AG04450 (cell line): ENCODE data around the gene FOSL2. TPM values are rescaled to one million over a fixed set of nuclear protein-coding genes. Genes with fewer than 3 reads are reported as not detected.
A peak's percentile ranks its signal among the peaks of the same experiment; 100 is the strongest.

Source experiments
- CTCF ChIA-PET: fragments of 300-600, 350-600 bp; formaldehyde crosslinking; extraction: SDS; loops from one replicate; lab custom pipeline; 2022; ENCODE audit warnings: antibody characterized with exemption, inconsistent platforms; lab: Charles Lee
- POLR2A ChIA-PET: fragments of 350-600 bp; formaldehyde crosslinking; extraction: SDS; loops from one replicate; lab custom pipeline; 2021; ENCODE audit warnings: antibody characterized with exemption, inconsistent platforms; lab: Yijun Ruan, JAX
- DNase-seq: peaks from one replicate; pipeline ENCODE4 v3.0.0-alpha.2; 2011; ENCODE audit warnings: low read depth, low spot score
- H3K27ac ChIP-seq: one replicate; pipeline ENCODE4 v1.5.1; 2012; ENCODE audit warnings: low read depth, low read length, control low read depth
- H3K27me3 ChIP-seq: one replicate; pipeline ENCODE4 v1.6.0; 2012; ENCODE audit warnings: low read length; ENCODE audit not compliant: control insufficient read depth, insufficient read depth
- H3K4me3 ChIP-seq: 2 replicates; pipeline ENCODE4 v1.5.1; 2011; ENCODE audit warnings: mild to moderate bottlenecking, low read depth, low read length, control low read depth
- H3K9me3 ChIP-seq: 2 replicates; pipeline ENCODE4 v1.5.1; 2012; ENCODE audit warnings: low read length; ENCODE audit not compliant: control insufficient read depth, insufficient read depth
- polyA plus RNA-seq: library from polyadenylated mRNA; depleted of rRNA; stranded (reverse); fragments of >200 nt; gene quantifications from 2 replicates; pipeline ENCODE4 v1.2.3, GENCODE V29; 2011
- TF ChIP-seq, protein P1 (sequence below): IDR thresholded peaks from 2 replicates; pipeline ENCODE4 v1.5.1; 2011; ENCODE audit warnings: low read depth, low read length, control low read depth, inconsistent platforms

The FOSL2 gene
- polyA plus RNA-seq, 1 experiment = 45.3 TPM

DNA sequence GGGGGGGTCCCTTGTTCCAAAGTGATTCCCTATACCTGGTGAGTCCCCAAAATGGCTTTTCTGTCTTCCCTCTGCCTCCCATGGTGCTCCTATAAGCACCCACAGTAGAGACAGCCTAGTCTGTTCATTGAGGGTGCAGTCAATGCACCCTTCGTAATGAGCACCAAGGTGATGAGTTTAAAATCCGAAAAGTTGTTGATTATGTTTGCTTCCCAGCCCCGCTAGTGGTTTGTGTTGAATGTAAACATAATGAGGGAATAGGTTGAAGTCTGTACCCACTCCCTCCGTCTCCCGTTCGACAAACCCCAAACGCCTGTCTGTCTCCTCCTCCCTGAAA is 2.3 kb downstream of the FOSL2 start:
- Histone ChIP-seq H3K9me3 (no peaks in the 10 kb centered on the region; the same call in 1 of the 2 replicates), H3K27me3 (no peaks in the 10 kb centered on the region), H3K27ac (peak overlapping the region; percentile 99), H3K4me3 (peak overlapping the region; percentile 74)
- POLR2A ChIA-PET = interaction anchor here (0.8 kb wide), 1 partner anchor 314 kb away, joined by 3 read pairs; no protein-coding TSS in a partner anchor
- no peak for DNase-seq
- TF ChIP-seq, protein P1, sequence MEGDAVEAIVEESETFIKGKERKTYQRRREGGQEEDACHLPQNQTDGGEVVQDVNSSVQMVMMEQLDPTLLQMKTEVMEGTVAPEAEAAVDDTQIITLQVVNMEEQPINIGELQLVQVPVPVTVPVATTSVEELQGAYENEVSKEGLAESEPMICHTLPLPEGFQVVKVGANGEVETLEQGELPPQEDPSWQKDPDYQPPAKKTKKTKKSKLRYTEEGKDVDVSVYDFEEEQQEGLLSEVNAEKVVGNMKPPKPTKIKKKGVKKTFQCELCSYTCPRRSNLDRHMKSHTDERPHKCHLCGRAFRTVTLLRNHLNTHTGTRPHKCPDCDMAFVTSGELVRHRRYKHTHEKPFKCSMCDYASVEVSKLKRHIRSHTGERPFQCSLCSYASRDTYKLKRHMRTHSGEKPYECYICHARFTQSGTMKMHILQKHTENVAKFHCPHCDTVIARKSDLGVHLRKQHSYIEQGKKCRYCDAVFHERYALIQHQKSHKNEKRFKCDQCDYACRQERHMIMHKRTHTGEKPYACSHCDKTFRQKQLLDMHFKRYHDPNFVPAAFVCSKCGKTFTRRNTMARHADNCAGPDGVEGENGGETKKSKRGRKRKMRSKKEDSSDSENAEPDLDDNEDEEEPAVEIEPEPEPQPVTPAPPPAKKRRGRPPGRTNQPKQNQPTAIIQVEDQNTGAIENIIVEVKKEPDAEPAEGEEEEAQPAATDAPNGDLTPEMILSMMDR = no peak
- CTCF ChIA-PET = interaction anchor here (1.3 kb wide), 1 partner anchor 641 kb away, joined by 4 read pairs; no protein-coding TSS in a partner anchor

DNA sequence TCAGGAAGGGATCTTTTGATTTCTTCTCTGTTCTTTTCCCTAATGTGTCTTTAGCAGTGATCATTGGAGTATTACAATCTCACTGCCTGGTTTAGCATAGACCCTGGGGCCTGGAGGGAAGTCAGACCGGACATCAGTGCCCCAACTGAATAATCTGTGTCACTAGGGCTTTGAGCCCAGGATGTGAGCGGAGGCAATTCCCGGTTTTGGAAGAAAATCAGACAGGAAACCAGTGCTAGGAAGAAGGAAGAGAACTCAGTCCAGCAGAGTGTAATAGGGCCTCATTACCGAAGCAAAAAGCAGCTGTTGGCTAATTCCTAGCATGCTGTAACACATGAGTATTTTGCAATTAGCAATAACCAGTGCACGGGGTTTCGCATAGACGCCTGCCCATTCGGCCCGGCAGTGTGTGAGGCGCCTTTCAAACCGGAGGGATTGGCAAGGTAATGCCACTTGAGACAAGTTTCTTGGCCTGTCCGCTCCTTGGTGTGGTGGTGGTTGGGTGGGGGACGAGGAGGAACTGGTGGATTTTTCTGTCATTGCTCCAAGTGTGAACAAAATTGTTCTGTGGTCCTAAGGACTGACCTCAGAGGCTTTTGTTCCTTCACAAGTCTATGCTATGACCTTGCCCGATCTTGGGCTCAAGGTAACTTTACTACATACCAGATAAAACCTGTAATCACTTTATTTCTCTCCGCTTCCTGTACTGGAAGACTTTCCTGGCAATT is 2.8 kb downstream of the FOSL2 start:
- TF ChIP-seq, protein P1 = no peak
- Histone ChIP-seq H3K27me3 (no peaks in the 10 kb centered on the region), H3K9me3 (no peaks in the 10 kb centered on the region; the same call in 1 of the 2 replicates), H3K27ac (peak overlapping the region; percentile 99), H3K4me3 (peak overlapping the region; percentile 74)
- DNase-seq = no peak
- ChIA-PET POLR2A (interaction anchor here (1.5 to 1.8 kb wide), 2 partner anchors 95 to 596 kb away, joined by 4 to 17 read pairs; no protein-coding TSS in a partner anchor), CTCF (interaction anchor here (0.7 to 1.5 kb wide), 4 partner anchors 623 to 711 kb away, joined by 3 to 5 read pairs (median 4); no protein-coding TSS in a partner anchor)

DNA sequence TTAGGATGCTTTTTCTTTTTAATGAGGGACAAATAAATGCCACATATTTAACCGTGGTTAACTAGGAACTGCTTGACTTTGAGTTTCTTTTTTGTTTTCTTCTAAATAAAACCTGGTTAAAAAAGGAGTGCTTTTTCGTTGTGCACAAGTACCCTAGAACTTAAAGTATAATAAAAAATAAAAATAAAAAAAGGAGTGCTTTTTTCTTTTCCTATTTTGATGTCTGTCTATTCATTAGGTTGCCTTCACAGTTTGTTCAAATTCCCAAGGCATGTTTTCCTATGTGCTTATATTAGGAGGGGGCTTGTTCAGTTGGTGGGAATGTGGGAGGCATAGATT is 4.4 kb downstream of the FOSL2 start:
- CTCF ChIA-PET = interaction anchor here (0.6 to 1.5 kb wide), 3 partner anchors 363 to 713 kb away, joined by 3 to 4 read pairs (median 3); no protein-coding TSS in a partner anchor
- H3K4me3 ChIP-seq = peak overlapping the region; percentile 74
- H3K27ac ChIP-seq = no peak overlapping the region
- POLR2A ChIA-PET = interaction anchor here (0.6 to 1.8 kb wide), 5 partner anchors 10 to 691 kb away, joined by 3 to 17 read pairs (median 4); no protein-coding TSS in a partner anchor
- no peak for DNase-seq
- H3K27me3 ChIP-seq = no peaks in the 10 kb centered on the region
- TF ChIP-seq, protein P1 = no peak
- H3K9me3 ChIP-seq = no peaks in the 10 kb centered on the region; the same call in 1 of the 2 replicates

DNA sequence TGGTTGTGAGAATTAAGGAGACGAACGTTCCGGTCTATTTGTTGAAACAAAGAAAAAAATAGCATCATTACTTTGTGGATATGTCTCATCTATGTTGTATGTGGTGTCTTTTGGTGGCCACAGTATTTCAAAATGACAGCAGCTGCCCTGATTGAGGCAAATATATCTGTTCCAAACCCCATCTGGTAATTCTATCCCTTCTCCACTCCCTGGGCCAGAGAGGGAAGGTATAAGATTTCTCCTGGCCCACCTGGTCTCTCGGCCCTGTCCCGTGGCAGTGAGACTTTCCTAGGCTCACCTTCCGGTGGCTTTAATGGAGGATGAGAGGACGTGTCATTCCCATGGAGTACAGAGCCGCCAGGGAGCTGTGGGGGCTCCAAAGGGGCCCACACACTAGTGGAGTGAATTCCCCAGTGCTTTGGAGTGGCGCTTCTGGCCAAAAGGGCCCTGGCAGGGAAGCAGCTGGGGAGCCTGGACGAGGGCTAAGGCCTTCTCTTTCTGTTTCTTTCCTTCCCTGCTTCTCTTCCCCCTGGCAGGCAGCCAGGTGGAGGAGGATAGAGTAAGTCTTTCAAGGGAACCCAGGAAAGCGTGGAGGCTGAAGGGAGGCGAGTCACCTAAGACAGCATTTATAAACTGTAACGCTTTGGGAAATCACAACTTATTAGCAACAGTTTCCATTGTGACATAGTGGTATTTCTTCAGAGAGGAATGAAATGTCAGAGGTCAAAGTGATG is 5.6 kb downstream of the FOSL2 start:
- H3K4me3 ChIP-seq = peak overlapping the region; percentile 74
- DNase-seq = no peak
- H3K27me3 ChIP-seq = no peaks in the 10 kb centered on the region
- H3K9me3 ChIP-seq = no peaks in the 10 kb centered on the region; the same call in 1 of the 2 replicates
- ChIA-PET CTCF (no interaction called here), POLR2A (no interaction called here)
- H3K27ac ChIP-seq = peak overlapping the region; percentile 68
- TF ChIP-seq, protein P1 = no peak
